ENCODE results near the gene SLC35E4.

- TF ChIP-seq CTCF (IDR thresholded peaks at IDR 0.05; ENCODE audit: low read depth, low read length, poor library complexity, severe bottlenecking) (no peak), EZH2phosphoT487 (IDR thresholded peaks at IDR 0.05; ENCODE audit: borderline replicate concordance, low read length) (no peak)
Measured at GRCh38 chr22:30614879-30615278, 20.7 kb upstream of the SLC35E4 start.
